Thyroid gland (tissue), 4 donors: ENCODE measurements around the gene EPDR1.

ENCODE experiments used
- CTCF ChIP-seq, 6 experiments: fragments of 200-600 bp in 3 of 6; fragments of 450-650 bp in 3 of 6; sonication (generic) in 3 of 6; IDR thresholded peaks; one replicate each; pipeline ENCODE4 v1.5.1; 2016 to 2019; ENCODE audit warnings: antibody characterized with exemption in 6 of 6, mild to moderate bottlenecking in 2 of 6, inconsistent platforms in 1 of 6, moderate library complexity in 1 of 6
- POLR2A ChIP-seq, 2 donors: fragments of 450-650 bp; IDR thresholded peaks; one replicate each; pipeline ENCODE4 v1.6.1; 2017; ENCODE audit warnings: antibody characterized with exemption in 2 of 2, mild to moderate bottlenecking in 2 of 2, moderate library complexity in 1 of 2

GRCh38 chr7:37925620-37926019 is 5.2 kb downstream of the EPDR1 start:
- TF ChIP-seq CTCF (IDR thresholded peaks at IDR 0.05) = no peak
- TF ChIP-seq POLR2A (IDR thresholded peaks at IDR 0.05) = no peak
